Endothelial cell (in vitro differentiated cells): ENCODE measurements around the gene ABCA12. TPM values are rescaled to one million over a fixed set of nuclear protein-coding genes. Genes with fewer than 3 reads are reported as not detected.

Experiments
- DNase-seq: peaks from one replicate; pipeline ENCODE4 v3.0.0; 2021; ENCODE audit warnings: low spot score
- H3K27ac Mint-ChIP-seq: one replicate; pipeline ENCODE4 v1.8.0; 2021; ENCODE audit warnings: mixed read lengths, inconsistent platforms; ENCODE audit not compliant: unreplicated experiment
- H3K27me3 Mint-ChIP-seq: one replicate; pipeline ENCODE4 v1.8.0; 2021; ENCODE audit warnings: mild to moderate bottlenecking, moderate library complexity, mixed read lengths, inconsistent platforms; ENCODE audit not compliant: unreplicated experiment
- H3K36me3 Mint-ChIP-seq: one replicate; pipeline ENCODE4 v1.8.0; 2021; ENCODE audit warnings: mild to moderate bottlenecking, low read depth, mixed read lengths, inconsistent platforms; ENCODE audit not compliant: unreplicated experiment
- H3K4me1 Mint-ChIP-seq: one replicate; pipeline ENCODE4 v1.8.0; 2021; ENCODE audit warnings: mild to moderate bottlenecking, mixed read lengths, inconsistent platforms; ENCODE audit not compliant: unreplicated experiment
- H3K4me3 Mint-ChIP-seq: one replicate; pipeline ENCODE4 v1.8.0; 2021; ENCODE audit warnings: mild to moderate bottlenecking, mixed read lengths, inconsistent platforms; ENCODE audit not compliant: unreplicated experiment
- H3K9me3 Mint-ChIP-seq: one replicate; pipeline ENCODE4 v1.8.0; 2021; ENCODE audit warnings: mixed read lengths, inconsistent platforms; ENCODE audit not compliant: unreplicated experiment
- total RNA-seq: library from RNA; stranded (reverse); fragmentation: NEBNext Ultra II Directional; extraction: Animal tissue kit (Norgen Biotek cat#: 25700); gene quantifications from one replicate; pipeline ENCODE4 v1.2.1, GENCODE V29; 2021; ENCODE audit not compliant: unreplicated experiment
- TF ChIP-seq, protein P1 (sequence below): fragments of 200-600 bp; sonication (generic); IDR thresholded peaks from one replicate; pipeline ENCODE4 v1.5.0; 2021; ENCODE audit warnings: antibody characterized with exemption; ENCODE audit not compliant: unreplicated experiment

Gene ABCA12
- total RNA-seq, 1 donor from 2014 or later, result not detected

DNA sequence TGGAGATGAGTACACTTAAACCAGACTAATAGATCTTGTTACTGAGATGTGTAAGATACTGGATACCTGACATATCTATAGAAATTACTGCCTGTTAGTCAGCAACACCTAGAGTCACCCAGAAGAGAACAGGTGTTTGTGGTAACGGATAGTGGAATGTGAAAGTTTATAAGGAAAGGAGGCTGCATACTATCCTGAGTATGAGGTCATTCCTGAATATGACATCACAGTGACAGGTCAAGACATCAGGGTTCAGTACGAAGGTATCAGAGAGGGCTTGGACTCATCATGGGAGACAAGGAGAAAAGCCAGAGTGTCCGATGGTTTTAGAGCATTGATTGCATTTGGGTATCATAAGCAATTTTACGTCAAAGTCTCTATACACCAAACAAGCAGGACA is 55.3 kb downstream of the ABCA12 start:
- Mint-ChIP-seq H3K4me3 (no peak overlapping the region), H3K4me1 (no peaks in the 10 kb centered on the region), H3K27ac (no peak overlapping the region), H3K27me3 (no peaks in the 10 kb centered on the region), H3K9me3 (no peaks in the 10 kb centered on the region), H3K36me3 (no peaks in the 10 kb centered on the region)
- no peak for DNase-seq
- TF ChIP-seq, protein P1, sequence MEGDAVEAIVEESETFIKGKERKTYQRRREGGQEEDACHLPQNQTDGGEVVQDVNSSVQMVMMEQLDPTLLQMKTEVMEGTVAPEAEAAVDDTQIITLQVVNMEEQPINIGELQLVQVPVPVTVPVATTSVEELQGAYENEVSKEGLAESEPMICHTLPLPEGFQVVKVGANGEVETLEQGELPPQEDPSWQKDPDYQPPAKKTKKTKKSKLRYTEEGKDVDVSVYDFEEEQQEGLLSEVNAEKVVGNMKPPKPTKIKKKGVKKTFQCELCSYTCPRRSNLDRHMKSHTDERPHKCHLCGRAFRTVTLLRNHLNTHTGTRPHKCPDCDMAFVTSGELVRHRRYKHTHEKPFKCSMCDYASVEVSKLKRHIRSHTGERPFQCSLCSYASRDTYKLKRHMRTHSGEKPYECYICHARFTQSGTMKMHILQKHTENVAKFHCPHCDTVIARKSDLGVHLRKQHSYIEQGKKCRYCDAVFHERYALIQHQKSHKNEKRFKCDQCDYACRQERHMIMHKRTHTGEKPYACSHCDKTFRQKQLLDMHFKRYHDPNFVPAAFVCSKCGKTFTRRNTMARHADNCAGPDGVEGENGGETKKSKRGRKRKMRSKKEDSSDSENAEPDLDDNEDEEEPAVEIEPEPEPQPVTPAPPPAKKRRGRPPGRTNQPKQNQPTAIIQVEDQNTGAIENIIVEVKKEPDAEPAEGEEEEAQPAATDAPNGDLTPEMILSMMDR, result no peak

DNA sequence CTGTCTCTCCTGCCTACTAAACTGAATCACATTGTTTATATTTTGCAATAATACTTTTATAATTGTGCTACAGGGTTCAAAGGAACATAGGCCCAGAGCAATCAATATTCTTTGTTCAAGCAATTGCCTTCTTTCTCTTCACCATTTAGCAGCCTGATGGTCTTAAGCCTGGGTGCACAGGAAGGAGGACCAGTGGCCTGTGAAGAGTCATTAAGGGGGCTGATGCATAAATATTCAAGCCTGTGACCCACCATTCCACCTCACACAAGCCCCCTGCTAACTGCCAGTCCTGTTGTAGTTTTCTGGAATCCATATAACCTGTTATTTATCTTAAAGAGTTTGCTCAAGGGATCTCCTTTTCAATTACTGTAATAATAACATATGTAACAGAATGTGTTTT is 56.0 kb downstream of the ABCA12 start:
- no peaks in the 10 kb centered on the region for H3K4me1 Mint-ChIP-seq
- no peak for DNase-seq
- H3K4me3 Mint-ChIP-seq, result no peak overlapping the region
- H3K36me3 Mint-ChIP-seq, result no peaks in the 10 kb centered on the region
- no peaks in the 10 kb centered on the region for H3K9me3 Mint-ChIP-seq
- no peak overlapping the region for H3K27ac Mint-ChIP-seq
- H3K27me3 Mint-ChIP-seq, result no peaks in the 10 kb centered on the region
- TF ChIP-seq, protein P1, result no peak

DNA sequence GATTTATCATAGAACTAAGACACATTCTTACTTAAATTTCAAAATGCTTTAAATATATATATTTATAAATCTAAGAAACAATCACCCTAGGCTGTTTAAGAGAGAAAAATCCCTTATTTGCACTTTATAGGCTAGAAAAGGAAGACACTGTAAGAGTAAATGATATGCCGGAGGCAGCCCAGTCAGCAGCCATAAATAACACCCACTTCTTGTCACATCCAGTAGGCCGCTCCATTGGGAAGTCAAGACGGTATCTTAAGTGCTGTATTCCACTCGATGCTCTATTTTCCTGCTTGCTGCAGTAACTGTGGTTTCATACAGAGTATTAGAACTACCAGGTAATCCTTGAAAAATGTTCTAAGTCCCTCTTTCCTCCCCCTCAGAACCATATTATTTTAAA is 57.9 kb downstream of the ABCA12 start:
- Mint-ChIP-seq H3K4me1 (no peaks in the 10 kb centered on the region), H3K27ac (no peak overlapping the region), H3K9me3 (no peaks in the 10 kb centered on the region), H3K27me3 (no peaks in the 10 kb centered on the region), H3K36me3 (no peaks in the 10 kb centered on the region), H3K4me3 (no peak overlapping the region)
- no peak for DNase-seq
- TF ChIP-seq, protein P1, result no peak

DNA sequence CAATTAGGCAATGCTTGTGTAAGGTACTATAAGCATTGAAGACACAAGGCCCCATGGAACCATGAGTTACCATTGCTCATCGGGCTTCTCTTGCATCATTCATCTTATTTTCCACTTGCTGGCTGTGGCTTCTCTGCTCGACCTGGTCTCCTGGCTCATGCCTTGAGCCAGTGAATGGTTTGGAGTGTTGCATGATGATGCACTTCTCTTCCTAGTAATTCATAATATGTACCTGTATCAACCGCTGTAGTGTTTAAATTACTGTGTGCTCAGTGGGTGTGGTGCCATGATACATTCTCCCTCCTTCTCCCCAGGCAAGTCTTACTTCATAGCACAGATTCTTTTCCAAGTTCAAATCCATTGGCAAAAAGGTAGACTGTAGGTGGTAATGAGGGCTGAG is 66.8 kb downstream of the ABCA12 start:
- Mint-ChIP-seq H3K4me3 (no peak overlapping the region), H3K36me3 (no peaks in the 10 kb centered on the region), H3K27me3 (peaks cover 1% of the 10 kb centered on the region), H3K4me1 (peaks cover 4% of the 10 kb centered on the region), H3K27ac (no peak overlapping the region), H3K9me3 (no peaks in the 10 kb centered on the region)
- no peak for DNase-seq
- TF ChIP-seq, protein P1, result no peak

DNA sequence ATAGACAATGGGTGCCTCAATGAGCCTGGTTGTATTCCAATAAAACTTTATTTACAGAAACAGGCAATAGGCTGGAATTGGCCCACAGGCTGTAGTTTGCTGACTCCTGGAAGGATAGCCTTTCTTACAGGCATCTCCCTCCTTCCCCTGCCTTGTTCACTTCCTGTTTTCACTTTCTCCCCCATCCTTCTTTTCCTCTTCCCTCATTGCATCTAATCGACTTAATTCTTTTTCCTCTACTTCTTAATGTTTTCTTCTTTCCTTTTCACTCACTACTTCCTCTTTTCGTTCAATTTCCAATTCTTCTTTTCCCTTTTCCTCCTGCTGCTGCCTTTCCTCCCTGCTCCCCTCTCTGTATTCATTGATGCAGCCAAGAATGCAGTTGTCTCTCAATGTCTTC is 70.0 kb downstream of the ABCA12 start:
- TF ChIP-seq, protein P1, result no peak
- Mint-ChIP-seq H3K36me3 (no peaks in the 10 kb centered on the region), H3K4me1 (peaks cover 9% of the 10 kb centered on the region), H3K27me3 (peaks cover 1% of the 10 kb centered on the region), H3K27ac (no peak overlapping the region), H3K9me3 (no peaks in the 10 kb centered on the region), H3K4me3 (no peak overlapping the region)
- no peak for DNase-seq
